ENCODE results near the gene AP4E1. TPM values are rescaled to one million over a fixed set of nuclear protein-coding genes. Genes with fewer than 3 reads are reported as not detected.

Gene AP4E1
- total and polyA plus RNA-seq, 2 of the 4 experiments (the other 2 are of a cell fraction), result 3.1 to 6.8 TPM

DNA sequence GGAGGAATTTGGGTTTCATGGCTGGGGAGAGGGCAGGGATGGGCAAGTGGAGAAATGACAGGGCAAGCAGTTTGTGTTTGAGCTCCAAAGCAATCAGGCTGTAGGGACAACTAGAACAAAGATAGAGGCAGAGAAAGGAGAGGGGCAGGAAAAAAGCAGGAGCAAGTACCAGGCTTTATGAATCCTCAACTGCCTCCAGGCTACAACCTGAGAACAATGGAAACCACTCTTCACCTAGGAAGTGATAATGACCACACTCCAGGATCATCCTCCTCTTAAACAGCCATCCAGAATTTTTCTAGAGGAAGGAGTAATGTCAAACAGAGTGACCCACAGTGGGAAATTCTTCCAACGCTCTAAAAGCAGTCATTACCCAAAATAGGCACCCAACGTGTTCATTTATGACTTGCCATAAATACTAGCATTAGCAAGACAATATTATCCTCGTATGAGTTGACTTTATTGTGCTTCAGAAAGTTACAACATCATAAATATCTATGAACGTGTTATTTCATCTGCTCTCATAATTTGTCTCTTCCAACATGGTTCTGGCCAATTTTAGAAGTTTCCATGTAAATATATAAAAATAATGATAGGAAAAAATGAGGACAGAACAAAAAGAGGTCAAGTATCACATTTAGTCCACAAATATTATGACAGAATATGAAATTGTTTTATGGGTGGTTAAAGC is 135.7 kb downstream of the AP4E1 start:
- no peak overlapping the region for H2BK20ac ChIP-seq (ENCODE audit: low read depth, low read length)

More for the DNA sequence above, 135.7 kb downstream of the AP4E1 start:
- ChIA-PET POLR2A (ENCODE audit: unreplicated experiment) (no interaction called here), CTCF (interaction anchor here (0.9 kb wide), 1 partner anchor 10 kb away, joined by 3 read pairs; no protein-coding TSS in a partner anchor)
- Histone ChIP-seq H3K27me3 (ENCODE audit: control insufficient read depth, insufficient read depth, low read length) (no peaks in the 10 kb centered on the region), H4K5ac (ENCODE audit: low read depth, low read length) (no peak overlapping the region), H4K8ac (ENCODE audit: low read depth in 2 of 2, low read length in 2 of 2) (no peak overlapping the region), H4K91ac (ENCODE audit: insufficient read depth, low read depth, low read length) (no peak overlapping the region), H3K36me3 (ENCODE audit: control insufficient read depth, insufficient read depth, low read length) (no peaks in the 10 kb centered on the region), H2BK5ac (ENCODE audit: low read depth, low read length, poor library complexity, severe bottlenecking) (no peak overlapping the region), H3K9ac (ENCODE audit: low read depth, low read length) (no peak overlapping the region), H3K14ac (replicated peaks; ENCODE audit: low read depth, low read length) (no peak overlapping the region), H2BK15ac (ENCODE audit: low read depth, low read length) (no peak overlapping the region), H4K20me1 (ENCODE audit: insufficient read depth, low read length) (no peaks in the 10 kb centered on the region), H2AK9ac (replicated peaks; ENCODE audit: low read depth, low read length, poor library complexity) (no peak overlapping the region), H2AK5ac (ENCODE audit: low read depth, low read length) (no peak overlapping the region), H3K4ac (ENCODE audit: low read depth, low read length) (no peak overlapping the region), H3K4me2 (ENCODE audit: low read depth, low read length) (no peak overlapping the region), H3K27ac (ENCODE audit: insufficient read depth, low read length) (no peak overlapping the region), H3K4me3 (ENCODE audit: insufficient read depth, low read depth, low read length) (no peak overlapping the region), H3K23ac (ENCODE audit: low read depth, low read length) (no peak overlapping the region), H3K4me1 (ENCODE audit: control insufficient read depth, insufficient read depth, low read length) (peaks cover 6% of the 10 kb centered on the region; the same call in 1 of the 2 replicates), H3K9me3 (ENCODE audit: control insufficient read depth, insufficient read depth, low read length) (no peaks in the 10 kb centered on the region), H2AFZ (replicated peaks; ENCODE audit: low read length, poor library complexity) (no peak overlapping the region), H3K9me1 (ENCODE audit: insufficient read depth, low read length) (no peaks in the 10 kb centered on the region; the same call in 1 of the 2 replicates), H3K56ac (ENCODE audit: extremely low read depth, insufficient read depth, low read length) (no peak overlapping the region), H2BK120ac (ENCODE audit: low read depth, low read length) (no peak overlapping the region), H3K18ac (ENCODE audit: low read depth, low read length) (no peak overlapping the region), H3K79me1 (ENCODE audit: low read depth in 1 of 2, low read length in 2 of 2) (no peaks in the 10 kb centered on the region)
- intact Hi-C loops (cut with micrococcal nuclease) (no loop called here), in situ Hi-C loops (cut with MboI; ENCODE audit: low sequenced_read_pairs) (no loop called here), dilution Hi-C loops (cut with HindIII; ENCODE audit: low sequenced_read_pairs, unreplicated experiment) (no loop called here)
- WGBS, 2 experiments (ENCODE audit: extremely low coverage in 2 of 2, insufficient read length in 1 of 2), result no CpG with 5 or more reads among the region's 4 CpGs
- no TSS peak for BruUV-seq (replicated peaks)
- ATAC-seq (ENCODE audit: low read depth) (no peak), DNase-seq (no peak)
- TF ChIP-seq, protein P1, sequence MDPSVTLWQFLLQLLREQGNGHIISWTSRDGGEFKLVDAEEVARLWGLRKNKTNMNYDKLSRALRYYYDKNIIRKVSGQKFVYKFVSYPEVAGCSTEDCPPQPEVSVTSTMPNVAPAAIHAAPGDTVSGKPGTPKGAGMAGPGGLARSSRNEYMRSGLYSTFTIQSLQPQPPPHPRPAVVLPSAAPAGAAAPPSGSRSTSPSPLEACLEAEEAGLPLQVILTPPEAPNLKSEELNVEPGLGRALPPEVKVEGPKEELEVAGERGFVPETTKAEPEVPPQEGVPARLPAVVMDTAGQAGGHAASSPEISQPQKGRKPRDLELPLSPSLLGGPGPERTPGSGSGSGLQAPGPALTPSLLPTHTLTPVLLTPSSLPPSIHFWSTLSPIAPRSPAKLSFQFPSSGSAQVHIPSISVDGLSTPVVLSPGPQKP (IDR thresholded peaks at IDR 0.05; ENCODE audit: borderline replicate concordance, low read depth, low read length), result no peak
- TF ChIP-seq CHD1 (IDR thresholded peaks at IDR 0.05; ENCODE audit: low read depth, low read length), result no peak
- TF ChIP-seq, protein P2, sequence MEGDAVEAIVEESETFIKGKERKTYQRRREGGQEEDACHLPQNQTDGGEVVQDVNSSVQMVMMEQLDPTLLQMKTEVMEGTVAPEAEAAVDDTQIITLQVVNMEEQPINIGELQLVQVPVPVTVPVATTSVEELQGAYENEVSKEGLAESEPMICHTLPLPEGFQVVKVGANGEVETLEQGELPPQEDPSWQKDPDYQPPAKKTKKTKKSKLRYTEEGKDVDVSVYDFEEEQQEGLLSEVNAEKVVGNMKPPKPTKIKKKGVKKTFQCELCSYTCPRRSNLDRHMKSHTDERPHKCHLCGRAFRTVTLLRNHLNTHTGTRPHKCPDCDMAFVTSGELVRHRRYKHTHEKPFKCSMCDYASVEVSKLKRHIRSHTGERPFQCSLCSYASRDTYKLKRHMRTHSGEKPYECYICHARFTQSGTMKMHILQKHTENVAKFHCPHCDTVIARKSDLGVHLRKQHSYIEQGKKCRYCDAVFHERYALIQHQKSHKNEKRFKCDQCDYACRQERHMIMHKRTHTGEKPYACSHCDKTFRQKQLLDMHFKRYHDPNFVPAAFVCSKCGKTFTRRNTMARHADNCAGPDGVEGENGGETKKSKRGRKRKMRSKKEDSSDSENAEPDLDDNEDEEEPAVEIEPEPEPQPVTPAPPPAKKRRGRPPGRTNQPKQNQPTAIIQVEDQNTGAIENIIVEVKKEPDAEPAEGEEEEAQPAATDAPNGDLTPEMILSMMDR (conservative IDR thresholded peaks at IDR 0.05; ENCODE audit: low read depth, low read length), result no peak
- TF ChIP-seq CEBPB (IDR thresholded peaks at IDR 0.05; ENCODE audit: low read depth, low read length), result no peak
- TF ChIP-seq RCOR1 (IDR thresholded peaks at IDR 0.05; ENCODE audit: insufficient replicate concordance, low read length), result no peak
- TF ChIP-seq RAD21 (IDR thresholded peaks at IDR 0.05; ENCODE audit: low read length), result no peak
- TF ChIP-seq MAZ (IDR thresholded peaks at IDR 0.05; ENCODE audit: borderline replicate concordance, low read depth, low read length), result no peak
- no peak for TF ChIP-seq POLR2A (IDR thresholded peaks at IDR 0.05; ENCODE audit: low read depth, low read length)
- no peak for TF ChIP-seq BHLHE40 (IDR thresholded peaks at IDR 0.05; ENCODE audit: low read depth, low read length)
- TF ChIP-seq SMC3 (IDR thresholded peaks at IDR 0.05; ENCODE audit: low read depth, low read length), result no peak
- no peak for TF ChIP-seq MAFK (IDR thresholded peaks at IDR 0.05; ENCODE audit: low read depth, low read length)
- no peak for TF ChIP-seq NFE2L2 (IDR thresholded peaks at IDR 0.05; ENCODE audit: low read depth, low read length)
- TF ChIP-seq MXI1 (IDR thresholded peaks at IDR 0.05; ENCODE audit: borderline replicate concordance, low read depth, low read length), result no peak
- no peak for TF ChIP-seq RFX5 (IDR thresholded peaks at IDR 0.05; ENCODE audit: low read depth, low read length)
- no peak for TF ChIP-seq USF2 (IDR thresholded peaks at IDR 0.05; ENCODE audit: low read depth, low read length)
- no peak for TF ChIP-seq FOS (IDR thresholded peaks at IDR 0.05; ENCODE audit: low read depth, low read length)

Data from IMR-90 (cell line).